Subcutaneous abdominal adipose tissue (tissue), 5 donors: ENCODE measurements around the gene MATCAP1.

Source experiments
- H3K27ac ChIP-seq: one replicate; pipeline ENCODE4 v1.7.0; 2013; ENCODE audit warnings: low read depth, mild to moderate bottlenecking, inconsistent platforms, low read length, moderate library complexity
- H3K27me3 ChIP-seq, 5 donors: one replicate each; pipeline ENCODE4 v1.7.0; 2013; ENCODE audit warnings: low read length in 5 of 5, inconsistent platforms in 1 of 5; ENCODE audit not compliant: control insufficient read depth in 5 of 5, insufficient read depth in 4 of 5
- H3K36me3 ChIP-seq, 5 donors: one replicate each; pipeline ENCODE4 v1.7.0; 2013; ENCODE audit warnings: low read length in 5 of 5; ENCODE audit not compliant: control insufficient read depth in 5 of 5, insufficient read depth in 5 of 5
- H3K4me1 ChIP-seq, 5 donors: one replicate each; pipeline ENCODE4 v1.7.0; 2013; ENCODE audit warnings: low read length in 5 of 5, mild to moderate bottlenecking in 3 of 5, moderate library complexity in 1 of 5; ENCODE audit not compliant: control insufficient read depth in 5 of 5, insufficient read depth in 5 of 5
- H3K4me3 ChIP-seq, 5 donors: one replicate each; pipeline ENCODE4 v1.7.0; 2013; ENCODE audit warnings: low read length in 5 of 5, low read depth in 1 of 5
- H3K9ac ChIP-seq, 5 donors: one replicate each; pipeline ENCODE4 v1.7.0; 2013; ENCODE audit warnings: low read length in 5 of 5, mild to moderate bottlenecking in 4 of 5, moderate library complexity in 3 of 5
- H3K9me3 ChIP-seq, 5 donors: one replicate each; pipeline ENCODE4 v1.7.0; 2013; ENCODE audit warnings: low read length in 5 of 5; ENCODE audit not compliant: control insufficient read depth in 5 of 5
- donor health status: healthy.
- donor health status: healthy.
- donor health status: healthy.
- donor health status: healthy.
- donor health status: healthy.

MATCAP1 gene

DNA sequence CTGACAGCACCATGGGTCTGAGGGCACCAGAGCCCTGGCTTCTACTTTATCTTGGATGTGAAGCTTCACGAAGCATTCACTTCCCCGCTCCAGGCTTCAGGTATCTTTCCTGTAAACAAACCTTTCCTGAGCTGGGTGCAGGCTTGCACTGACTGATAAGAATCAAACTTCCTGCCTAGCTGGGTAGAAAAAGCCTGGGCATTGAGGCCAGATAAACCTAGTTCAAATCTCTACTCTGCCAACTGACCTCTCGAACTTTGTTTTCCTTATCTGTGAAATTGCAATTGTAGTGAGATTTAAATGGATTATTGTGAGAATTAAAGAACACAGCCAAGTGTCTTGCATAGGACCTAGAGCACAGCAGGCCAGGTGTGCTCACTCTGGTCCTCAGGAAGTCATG lies 40.2 kb upstream of the MATCAP1 start:
- H3K36me3 ChIP-seq: peaks cover 0 to 20% (median 12%) of the 10 kb centered on the region in 5 donors
- H3K4me1 ChIP-seq: peaks cover 8 to 53% (median 22%) of the 10 kb centered on the region in 5 donors
- H3K27me3 ChIP-seq: no peaks in the 10 kb centered on the region
- no peak overlapping the region for H3K4me3 ChIP-seq
- peak overlapping the region in 1 of 5 donors; percentile 23 for H3K9ac ChIP-seq
- no peak overlapping the region for H3K27ac ChIP-seq
- H3K9me3 ChIP-seq: no peaks in the 10 kb centered on the region

GRCh38 chr16:67216612-67217490 lies 33.1 kb upstream of the MATCAP1 start:
- Histone ChIP-seq H3K27me3 (no peaks in the 10 kb centered on the region), H3K36me3 (peaks cover 0 to 2% (median 0%) of the 10 kb centered on the region in 5 donors), H3K4me1 (peaks cover 9 to 36% (median 26%) of the 10 kb centered on the region in 5 donors), H3K4me3 (peak overlapping the region in 4 of 5 donors; percentile 5 to 37 (median 21)), H3K27ac (peak overlapping the region; percentile 37), H3K9me3 (no peaks in the 10 kb centered on the region), H3K9ac (peak overlapping the region in 3 of 5 donors; percentile 15 to 44 (median 26))

DNA sequence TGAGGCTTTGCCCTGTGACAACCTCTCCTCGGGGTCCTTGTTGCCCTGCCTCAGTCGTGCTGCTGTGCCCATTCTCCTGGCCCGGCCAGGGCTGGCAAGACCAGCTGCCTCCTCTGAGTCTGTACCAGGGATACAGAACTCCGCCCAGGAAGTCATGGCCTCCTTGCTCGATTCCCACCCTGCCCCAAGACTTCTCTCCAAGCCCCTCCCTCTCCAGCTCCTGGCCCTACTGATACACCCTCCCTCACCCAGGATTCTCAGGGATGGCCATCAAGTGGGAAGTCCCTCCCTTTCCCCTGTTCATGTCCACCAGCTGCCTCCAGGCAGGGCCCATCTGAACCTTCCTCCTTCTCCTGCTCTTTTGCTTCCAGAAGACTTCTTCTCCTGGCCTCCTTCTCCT lies 31.9 kb upstream of the MATCAP1 start:
- H3K9ac ChIP-seq: no peak overlapping the region
- no peaks in the 10 kb centered on the region for H3K9me3 ChIP-seq
- peaks cover 9 to 36% (median 26%) of the 10 kb centered on the region in 5 donors for H3K4me1 ChIP-seq
- no peaks in the 10 kb centered on the region for H3K27me3 ChIP-seq
- no peak overlapping the region for H3K4me3 ChIP-seq
- peaks cover 0 to 14% (median 7%) of the 10 kb centered on the region in 5 donors for H3K36me3 ChIP-seq
- H3K27ac ChIP-seq: no peak overlapping the region

GRCh38 chr16:67213197-67214019 lies 29.6 kb upstream of the MATCAP1 start:
- H3K9ac ChIP-seq: no peak overlapping the region
- no peak overlapping the region for H3K4me3 ChIP-seq
- no peak overlapping the region for H3K27ac ChIP-seq
- H3K36me3 ChIP-seq: peaks cover 0 to 29% (median 8%) of the 10 kb centered on the region in 5 donors
- no peaks in the 10 kb centered on the region for H3K27me3 ChIP-seq
- H3K4me1 ChIP-seq: peaks cover 9 to 36% (median 26%) of the 10 kb centered on the region in 5 donors
- H3K9me3 ChIP-seq: no peaks in the 10 kb centered on the region

DNA sequence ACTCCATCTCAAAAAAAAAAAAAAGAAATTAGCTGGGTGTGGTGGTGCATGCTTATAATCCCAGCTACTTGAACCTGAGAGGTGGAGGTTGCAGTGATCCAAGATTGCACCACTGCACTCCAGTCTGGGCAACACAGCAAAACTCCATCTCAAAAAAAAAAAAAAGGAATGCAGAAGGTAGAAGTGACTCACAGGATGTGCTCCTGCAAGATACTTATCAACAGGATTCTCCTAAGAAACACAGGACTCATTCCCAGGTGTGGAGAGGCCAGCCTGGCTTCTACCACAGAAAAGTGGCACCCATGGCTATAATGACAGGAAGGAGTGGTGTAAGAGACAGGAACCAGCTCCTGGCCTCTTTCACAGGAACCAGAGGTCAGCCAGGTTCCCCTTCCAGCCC lies 29.0 kb upstream of the MATCAP1 start:
- Histone ChIP-seq H3K9me3 (no peaks in the 10 kb centered on the region), H3K4me3 (no peak overlapping the region), H3K27me3 (no peaks in the 10 kb centered on the region), H3K4me1 (peaks cover 8 to 35% (median 24%) of the 10 kb centered on the region in 5 donors), H3K36me3 (peaks cover 0 to 31% (median 8%) of the 10 kb centered on the region in 5 donors), H3K9ac (no peak overlapping the region), H3K27ac (no peak overlapping the region)

GRCh38 chr16:67211674-67212073 lies 27.9 kb upstream of the MATCAP1 start:
- H3K27ac ChIP-seq: no peak overlapping the region
- H3K36me3 ChIP-seq: peaks cover 0 to 40% (median 13%) of the 10 kb centered on the region in 5 donors
- H3K4me1 ChIP-seq: peaks cover under 1 to 24% (median 13%) of the 10 kb centered on the region in 5 donors
- H3K9me3 ChIP-seq: no peaks in the 10 kb centered on the region
- H3K9ac ChIP-seq: no peak overlapping the region
- H3K4me3 ChIP-seq: no peak overlapping the region
- no peaks in the 10 kb centered on the region for H3K27me3 ChIP-seq

GRCh38 chr16:67210069-67210937 lies 26.5 kb upstream of the MATCAP1 start:
- Histone ChIP-seq H3K27me3 (no peaks in the 10 kb centered on the region), H3K4me3 (no peak overlapping the region), H3K4me1 (peaks cover 0 to 11% (median 3%) of the 10 kb centered on the region in 5 donors), H3K9ac (no peak overlapping the region), H3K27ac (no peak overlapping the region), H3K9me3 (no peaks in the 10 kb centered on the region), H3K36me3 (peaks cover 0 to 51% (median 16%) of the 10 kb centered on the region in 5 donors)

DNA sequence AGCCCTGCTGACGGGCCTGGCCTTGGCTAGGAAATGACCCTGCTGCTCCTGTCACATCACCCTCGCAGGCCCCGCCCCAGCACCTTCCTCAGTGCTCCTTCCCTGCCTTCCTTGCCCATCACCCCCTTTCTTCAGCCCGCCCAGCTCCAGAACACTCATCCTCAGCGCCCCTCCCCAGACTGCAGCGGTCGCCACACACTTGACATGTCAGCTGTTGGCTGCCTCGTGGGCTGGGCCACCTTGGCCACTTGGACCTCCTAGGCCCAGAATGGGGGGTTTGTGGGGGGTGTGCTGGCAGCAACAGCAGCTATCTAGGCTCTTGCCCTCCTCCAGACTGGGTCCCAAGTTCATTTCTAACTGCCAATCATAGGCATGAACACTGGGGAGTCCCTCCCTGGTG lies 25.8 kb upstream of the MATCAP1 start:
- Histone ChIP-seq H3K27ac (no peak overlapping the region), H3K4me3 (no peak overlapping the region), H3K9me3 (no peaks in the 10 kb centered on the region), H3K36me3 (peaks cover 0 to 51% (median 16%) of the 10 kb centered on the region in 5 donors), H3K9ac (no peak overlapping the region), H3K4me1 (peaks cover 0 to 11% (median 3%) of the 10 kb centered on the region in 5 donors), H3K27me3 (no peaks in the 10 kb centered on the region)

DNA sequence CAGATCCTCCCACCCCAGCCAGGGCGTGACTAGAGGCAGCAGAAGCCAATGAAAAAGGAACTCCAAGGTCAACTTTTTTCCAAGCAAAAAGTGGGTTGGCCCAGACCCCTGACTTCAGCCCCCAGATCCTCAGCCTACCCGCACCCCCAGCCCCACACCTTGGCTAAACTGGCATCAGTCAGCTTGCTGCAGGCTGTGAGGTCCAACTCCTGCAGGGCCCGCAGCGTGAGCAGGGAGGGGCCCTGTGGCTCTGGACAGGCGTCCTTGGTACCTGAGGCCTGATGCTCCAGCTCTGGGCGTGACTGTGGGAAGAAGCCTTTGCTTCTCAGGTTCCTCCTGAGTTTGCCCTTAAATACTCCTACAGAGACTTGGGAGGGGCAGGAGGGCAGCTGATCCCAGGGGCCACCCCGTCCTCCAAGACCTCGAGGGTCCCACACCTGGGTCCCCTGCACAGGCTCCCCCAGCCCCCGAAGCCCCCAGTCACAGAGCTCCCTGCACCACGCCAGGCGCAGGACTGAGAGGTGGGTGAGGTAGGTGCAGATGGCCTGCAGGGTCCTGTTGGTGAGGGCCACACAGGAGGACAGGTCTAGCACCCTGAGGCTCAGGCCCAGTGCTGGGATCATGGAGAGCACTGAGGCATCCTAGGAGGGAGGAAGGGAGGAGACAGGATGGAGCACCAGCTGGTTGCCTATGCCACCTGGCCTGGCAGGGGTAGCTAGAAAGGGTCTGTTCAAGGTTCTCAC lies 24.6 kb upstream of the MATCAP1 start:
- no peak overlapping the region for H3K4me3 ChIP-seq
- no peaks in the 10 kb centered on the region for H3K27me3 ChIP-seq
- no peak overlapping the region for H3K27ac ChIP-seq
- no peaks in the 10 kb centered on the region for H3K9me3 ChIP-seq
- H3K9ac ChIP-seq: no peak overlapping the region
- peaks cover 0 to 63% (median 26%) of the 10 kb centered on the region in 5 donors for H3K36me3 ChIP-seq
- H3K4me1 ChIP-seq: peaks cover 0 to 7% (median 3%) of the 10 kb centered on the region in 5 donors
